HepG2 (cell line): Measurements from ENCODE around the gene NOM1. TPM values are rescaled to one million over a fixed set of nuclear protein-coding genes. Genes with fewer than 3 reads are reported as not detected.

ENCODE experiments used
- BRCA1 ChIP-seq: sonication (generic); formaldehyde crosslinking; IDR thresholded peaks from 2 replicates; pipeline ENCODE4 v1.4.0; 2020; ENCODE audit warnings: missing genetic modification reagents
- CHD2 ChIP-seq: IDR thresholded peaks from 2 replicates; pipeline ENCODE4 v1.6.1; 2011; ENCODE audit warnings: low read depth, low read length, improper control_type of control experiment
- CTCF ChIP-seq: sonication (generic); formaldehyde crosslinking; IDR thresholded peaks from 2 replicates; pipeline ENCODE4 v1.5.0; 2020; ENCODE audit warnings: mild to moderate bottlenecking, missing genetic modification reagents, moderate library complexity
- FOXO1 ChIP-seq: sonication (generic); formaldehyde crosslinking; IDR thresholded peaks from 2 replicates; pipeline ENCODE4 v1.4.0; 2020; ENCODE audit warnings: missing genetic modification reagents
- GTF3A ChIP-seq: sonication (generic); formaldehyde crosslinking; conservative IDR thresholded peaks from 2 replicates; pipeline ENCODE4 v1.4.0; 2020; ENCODE audit warnings: mild to moderate bottlenecking, missing genetic modification reagents
- JUND ChIP-seq: sonication (generic); formaldehyde crosslinking; IDR thresholded peaks from 2 replicates; pipeline ENCODE4 v1.8.0; 2022; ENCODE audit warnings: mild to moderate bottlenecking, missing genetic modification reagents
- NFYB ChIP-seq: sonication (generic); formaldehyde crosslinking; IDR thresholded peaks from 2 replicates; pipeline ENCODE4 v1.4.0; 2020; ENCODE audit warnings: missing genetic modification reagents
- PITX1 ChIP-seq: sonication (generic); formaldehyde crosslinking; IDR thresholded peaks from 2 replicates; pipeline ENCODE4 v1.5.1; 2020; ENCODE audit warnings: mild to moderate bottlenecking, missing genetic modification reagents
- RBM39 ChIP-seq: fragments of 200-400 bp; formaldehyde crosslinking; IDR thresholded peaks from one replicate; pipeline ENCODE4 v1.6.1; 2018; ENCODE audit warnings: antibody characterized with exemption, mild to moderate bottlenecking, low read depth, low read length; ENCODE audit not compliant: poor library complexity, severe bottlenecking
- RFXAP ChIP-seq: sonication (generic); formaldehyde crosslinking; IDR thresholded peaks from 2 replicates; pipeline ENCODE4 v1.4.0; 2020; ENCODE audit warnings: missing genetic modification reagents, borderline replicate concordance
- SETDB1 ChIP-seq: sonication (generic); formaldehyde crosslinking; IDR thresholded peaks from 2 replicates; pipeline ENCODE4 v1.5.1; 2020; ENCODE audit warnings: missing genetic modification reagents, mild to moderate bottlenecking, borderline replicate concordance
- THRA ChIP-seq: sonication (generic); formaldehyde crosslinking; IDR thresholded peaks from 2 replicates; pipeline ENCODE4 v1.4.0; 2020; ENCODE audit warnings: missing genetic modification reagents, borderline replicate concordance
- WIZ ChIP-seq: sonication (generic); formaldehyde crosslinking; IDR thresholded peaks from 2 replicates; pipeline ENCODE4 v1.5.1; 2020; ENCODE audit warnings: mild to moderate bottlenecking, missing genetic modification reagents
- ZBTB3 ChIP-seq: sonication (generic); formaldehyde crosslinking; IDR thresholded peaks from 2 replicates; pipeline ENCODE4 v1.4.0; 2020; ENCODE audit warnings: low read depth, mild to moderate bottlenecking, moderate library complexity, missing genetic modification reagents, borderline replicate concordance
- ZBTB34 ChIP-seq: sonication (generic); formaldehyde crosslinking; IDR thresholded peaks from 2 replicates; pipeline ENCODE4 v1.8.0; 2022; ENCODE audit warnings: mild to moderate bottlenecking, missing genetic modification reagents
- ZFY ChIP-seq: sonication (generic); formaldehyde crosslinking; IDR thresholded peaks from 2 replicates; pipeline ENCODE4 v1.4.0; 2020; ENCODE audit warnings: missing genetic modification reagents
- ZNF121 ChIP-seq: sonication (generic); formaldehyde crosslinking; IDR thresholded peaks from 2 replicates; pipeline ENCODE4 v1.5.0; 2020; ENCODE audit warnings: mild to moderate bottlenecking, missing genetic modification reagents
- ZNF24 ChIP-seq: fragments of 450-650 bp; IDR thresholded peaks from 2 replicates; pipeline ENCODE4 v1.6.1; 2017; ENCODE audit warnings: antibody characterized with exemption, mild to moderate bottlenecking
- ZNF276 ChIP-seq: sonication (generic); formaldehyde crosslinking; IDR thresholded peaks from 2 replicates; pipeline ENCODE4 v1.4.0; 2020; ENCODE audit warnings: mild to moderate bottlenecking, low read depth, missing genetic modification reagents
- ZNF414 ChIP-seq: sonication (generic); formaldehyde crosslinking; IDR thresholded peaks from 2 replicates; pipeline ENCODE4 v1.5.0; 2020; ENCODE audit warnings: missing genetic modification reagents
- ZNF75D ChIP-seq: sonication (generic); formaldehyde crosslinking; IDR thresholded peaks from 2 replicates; pipeline ENCODE4 v1.8.1; 2023; ENCODE audit warnings: missing genetic modification reagents, mild to moderate bottlenecking, borderline replicate concordance
- ZNF790 ChIP-seq: sonication (generic); formaldehyde crosslinking; IDR thresholded peaks from 2 replicates; pipeline ENCODE4 v1.8.0; 2022; ENCODE audit warnings: missing genetic modification reagents, mild to moderate bottlenecking, borderline replicate concordance
- ZNF891 ChIP-seq: sonication (generic); formaldehyde crosslinking; IDR thresholded peaks from 2 replicates; pipeline ENCODE4 v1.5.0; 2020; ENCODE audit warnings: mild to moderate bottlenecking, missing genetic modification reagents
- ZZZ3 ChIP-seq: sonication (generic); formaldehyde crosslinking; IDR thresholded peaks from 2 replicates; pipeline ENCODE4 v1.4.0; 2020; ENCODE audit warnings: missing genetic modification reagents, mild to moderate bottlenecking, borderline replicate concordance
- polyA plus RNA-seq, 8 experiments: library from polyadenylated mRNA; depleted of rRNA in 3 of 8; stranded (reverse) in 7 of 8; unstranded in 1 of 8; fragments of >200 nt; fragmentation: Illumina TruSeq in 4 of 8; extraction: Trizol in 4 of 8; gene quantifications; 2 replicates each; pipeline versions ENCODE4 v1.2.1 to v1.2.3, GENCODE V29; 2011 to 2016; ENCODE audit warnings: low read depth in 4 of 8, missing spikeins in 1 of 8, mixed read lengths in 1 of 8; ENCODE audit not compliant: insufficient read depth in 1 of 8
- total RNA-seq, 5 experiments: library from RNA; depleted of rRNA; stranded (reverse); fragments of >200 nt; fragmentation: Illumina TruSeq; extraction: Trizol; gene quantifications; 2 replicates each; pipeline ENCODE4 v1.2.3, GENCODE V29; 2016; ENCODE audit warnings: low read depth in 1 of 5

Gene NOM1
- total and polyA plus RNA-seq, 2 of the 13 experiments (the other 11 are each of a cell fraction or from before 2014, with no cell fraction given): 14.2 to 26.2 TPM

GRCh38 chr7:157010588-157011332 lies 61.2 kb downstream of the NOM1 start, which contains the start of gene MNX1 (continued):
- no peak for TF ChIP-seq WIZ (CRISPR knock-in tag)
- TF ChIP-seq RFXAP (CRISPR knock-in tag): no peak
- TF ChIP-seq PITX1 (CRISPR knock-in tag): no peak
- TF ChIP-seq ZZZ3 (CRISPR knock-in tag): 0 out of 2 replicates have a peak, but pooled peaks have one; percentile 32
- TF ChIP-seq ZNF790 (CRISPR knock-in tag): no peak
- no peak for TF ChIP-seq FOXO1 (CRISPR knock-in tag)
- no peak for TF ChIP-seq ZNF276
- no peak for TF ChIP-seq THRA (CRISPR knock-in tag)
- no peak for TF ChIP-seq JUND
- TF ChIP-seq NFYB (CRISPR knock-in tag): peak; percentile 73
- no peak for TF ChIP-seq ZNF414 (CRISPR knock-in tag)
- 0 out of 2 replicates have a peak, but pooled peaks have one; percentile 18 for TF ChIP-seq ZBTB34 (CRISPR knock-in tag)
- no peak for TF ChIP-seq ZNF891 (CRISPR knock-in tag)
- no peak for TF ChIP-seq ZNF24
- no peak for TF ChIP-seq ZNF75D (CRISPR knock-in tag)
- no peak for TF ChIP-seq BRCA1 (CRISPR knock-in tag)
- TF ChIP-seq SETDB1 (CRISPR knock-in tag): no peak
- TF ChIP-seq ZFY (CRISPR knock-in tag): peak; percentile 69
- no peak for TF ChIP-seq CHD2
- TF ChIP-seq GTF3A (CRISPR knock-in tag): no peak
- no peak for TF ChIP-seq CTCF (CRISPR knock-in tag)
- no peak for TF ChIP-seq ZNF121 (CRISPR knock-in tag)
- no peak for TF ChIP-seq ZBTB3 (CRISPR knock-in tag)
- TF ChIP-seq RBM39: no peak
